ENCODE results near the gene SKOR1. TPM values are rescaled to one million over a fixed set of nuclear protein-coding genes. Genes with fewer than 3 reads are reported as not detected.
A peak's percentile ranks its signal among the peaks of the same experiment; 100 is the strongest.

The SKOR1 gene
- total RNA-seq, 2 experiments from 2014 or later, result 1.0 to 1.5 TPM

DNA sequence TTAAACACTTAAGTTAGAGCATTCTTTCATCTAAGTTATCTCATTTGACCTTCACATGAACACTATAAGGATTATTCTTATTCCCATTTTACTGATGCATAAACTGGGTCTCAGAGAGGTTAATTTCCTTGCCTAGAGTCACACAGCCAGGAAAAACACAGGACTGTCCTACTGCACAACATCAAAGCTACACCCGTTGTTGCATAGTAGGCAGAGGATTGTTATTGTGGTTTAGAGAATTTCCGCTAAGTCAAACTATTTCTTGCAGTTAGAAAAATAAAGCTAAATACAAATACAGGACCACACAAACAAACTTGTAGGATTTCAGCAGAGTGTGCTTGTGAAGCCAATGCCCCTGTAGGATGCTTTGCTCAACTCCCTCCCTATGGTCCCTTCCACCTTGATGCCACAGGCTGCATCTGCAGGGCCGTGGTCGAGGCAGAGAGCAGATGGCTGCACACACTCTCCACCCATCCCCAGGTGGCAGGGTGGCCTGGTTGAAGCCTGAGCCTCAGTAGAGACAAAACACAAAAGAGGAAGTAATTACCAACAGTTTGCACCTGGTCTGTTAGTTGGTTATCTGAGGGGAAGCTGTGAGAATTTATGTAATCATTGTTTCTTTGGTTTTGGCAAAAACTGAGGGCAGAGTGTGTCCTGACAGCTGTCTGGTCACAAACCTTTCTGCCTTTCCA is 41.1 kb upstream of the SKOR1 start:
- Histone ChIP-seq H3K4me2 (ENCODE audit: low read length) (peak overlapping the region; percentile 90), H4K20me1 (ENCODE audit: insufficient read depth, low read length) (no peaks in the 10 kb centered on the region), H3K4me3 (ENCODE audit: low read depth, low read length, poor library complexity, severe bottlenecking) (peak overlapping the region; percentile 68), H3K9me2 (ENCODE audit: insufficient read depth, low read length) (no peaks in the 10 kb centered on the region), H3K79me2 (ENCODE audit: insufficient read depth, low read depth, low read length) (no peaks in the 10 kb centered on the region), H3K27ac (ENCODE audit: low read depth, low read length, poor library complexity, severe bottlenecking) (peak overlapping the region; percentile 96), H3K36me3 (ENCODE audit: insufficient read depth, low read length) (no peaks in the 10 kb centered on the region), H3K9me3 (ENCODE audit: low read length) (no peaks in the 10 kb centered on the region), H3K4me1 (ENCODE audit: insufficient read depth, low read length, poor library complexity, severe bottlenecking) (peaks cover 91% of the 10 kb centered on the region), H2AFZ (ENCODE audit: low read length) (peak overlapping the region; percentile 63; the same call in 1 of the 2 replicates)
- ChIA-PET CTCF (ENCODE audit: unreplicated experiment) (interaction anchor here (0.9 to 1.6 kb wide), 3 partner anchors 12 to 48 kb away, joined by 3 to 6 read pairs (median 3); no protein-coding TSS in a partner anchor), POLR2A (interaction anchor here (0.7 to 2.6 kb wide), 10 partner anchors 9 to 234 kb away, joined by 3 to 13 read pairs (median 3); partner anchors contain the start of gene SKOR1)
- DNase-seq (ENCODE audit: low spot score), result peak; percentile 99
- no peak for TF ChIP-seq EZH2phosphoT487 (IDR thresholded peaks at IDR 0.05; ENCODE audit: borderline replicate concordance, low read depth, low read length)
- TF ChIP-seq, protein P1, sequence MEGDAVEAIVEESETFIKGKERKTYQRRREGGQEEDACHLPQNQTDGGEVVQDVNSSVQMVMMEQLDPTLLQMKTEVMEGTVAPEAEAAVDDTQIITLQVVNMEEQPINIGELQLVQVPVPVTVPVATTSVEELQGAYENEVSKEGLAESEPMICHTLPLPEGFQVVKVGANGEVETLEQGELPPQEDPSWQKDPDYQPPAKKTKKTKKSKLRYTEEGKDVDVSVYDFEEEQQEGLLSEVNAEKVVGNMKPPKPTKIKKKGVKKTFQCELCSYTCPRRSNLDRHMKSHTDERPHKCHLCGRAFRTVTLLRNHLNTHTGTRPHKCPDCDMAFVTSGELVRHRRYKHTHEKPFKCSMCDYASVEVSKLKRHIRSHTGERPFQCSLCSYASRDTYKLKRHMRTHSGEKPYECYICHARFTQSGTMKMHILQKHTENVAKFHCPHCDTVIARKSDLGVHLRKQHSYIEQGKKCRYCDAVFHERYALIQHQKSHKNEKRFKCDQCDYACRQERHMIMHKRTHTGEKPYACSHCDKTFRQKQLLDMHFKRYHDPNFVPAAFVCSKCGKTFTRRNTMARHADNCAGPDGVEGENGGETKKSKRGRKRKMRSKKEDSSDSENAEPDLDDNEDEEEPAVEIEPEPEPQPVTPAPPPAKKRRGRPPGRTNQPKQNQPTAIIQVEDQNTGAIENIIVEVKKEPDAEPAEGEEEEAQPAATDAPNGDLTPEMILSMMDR (conservative IDR thresholded peaks at IDR 0.05; ENCODE audit: low read length), result peak; percentile 24; the same call in 1 of the 2 replicates
- intact Hi-C loops (cut with micrococcal nuclease; ENCODE audit: unreplicated experiment), result loop anchor here (1.0 to 10.0 kb wide), 8 partner anchors 21 to 702 kb away; partner anchors contain the start of genes C15orf61, CLN6, FEM1B and PIAS1
- BruUV-seq (replicated peaks), result no TSS peak

DNA sequence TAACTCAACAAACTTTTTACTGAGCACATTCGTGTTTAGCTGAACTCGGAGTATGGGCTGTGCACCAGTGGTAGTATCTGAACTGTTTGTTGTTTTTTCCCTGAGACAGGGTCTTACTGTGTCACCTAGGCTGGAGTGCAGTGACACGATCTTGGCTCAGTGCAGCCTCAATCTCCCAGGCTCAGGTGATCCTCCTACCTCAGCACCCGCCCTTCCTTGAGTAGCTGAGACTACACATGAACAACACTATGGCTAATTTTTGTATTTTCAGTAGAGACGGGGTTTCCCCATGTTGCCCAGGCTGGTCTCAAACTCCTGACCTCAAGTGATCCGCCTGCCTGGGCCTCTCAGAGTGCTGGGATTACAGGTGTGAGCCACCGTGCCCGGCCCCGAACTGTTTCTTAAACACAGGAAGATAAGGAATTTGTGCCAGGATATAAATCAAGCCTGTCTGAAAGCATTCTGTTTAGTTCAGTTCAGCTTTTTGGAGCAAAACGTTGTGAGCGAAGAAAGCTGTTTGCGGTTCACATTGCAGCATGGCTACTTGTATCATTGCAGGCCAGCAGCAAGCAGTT is 40.4 kb upstream of the SKOR1 start:
- no peaks in the 10 kb centered on the region for H3K9me3 ChIP-seq (ENCODE audit: low read length)
- no peaks in the 10 kb centered on the region for H3K9me2 ChIP-seq (ENCODE audit: insufficient read depth, low read length)
- no peaks in the 10 kb centered on the region for H3K79me2 ChIP-seq (ENCODE audit: insufficient read depth, low read depth, low read length)
- H2AFZ ChIP-seq (ENCODE audit: low read length), result peak overlapping the region; percentile 63; the same call in 1 of the 2 replicates
- POLR2A ChIA-PET, result interaction anchor here (0.7 to 2.6 kb wide), 12 partner anchors 9 to 243 kb away, joined by 3 to 13 read pairs (median 3); partner anchors contain the start of genes MAP2K5, RNU6-1 and SKOR1
- H3K27ac ChIP-seq (ENCODE audit: low read depth, low read length, poor library complexity, severe bottlenecking), result peak overlapping the region; percentile 96
- CTCF ChIA-PET (ENCODE audit: unreplicated experiment), result interaction anchor here (0.9 to 1.6 kb wide), 3 partner anchors 12 to 47 kb away, joined by 3 to 6 read pairs (median 3); no protein-coding TSS in a partner anchor
- no peaks in the 10 kb centered on the region for H4K20me1 ChIP-seq (ENCODE audit: insufficient read depth, low read length)
- intact Hi-C loops (cut with micrococcal nuclease; ENCODE audit: unreplicated experiment), result loop anchor here (1.0 to 10.0 kb wide), 8 partner anchors 22 to 703 kb away; partner anchors contain the start of genes C15orf61, CLN6, FEM1B and PIAS1
- no peaks in the 10 kb centered on the region for H3K36me3 ChIP-seq (ENCODE audit: insufficient read depth, low read length)
- H3K4me3 ChIP-seq (ENCODE audit: low read depth, low read length, poor library complexity, severe bottlenecking), result peak overlapping the region; percentile 25
- TSS peak; percentile 74 for BruUV-seq (replicated peaks)
- no peak for TF ChIP-seq EZH2phosphoT487 (IDR thresholded peaks at IDR 0.05; ENCODE audit: borderline replicate concordance, low read depth, low read length)
- TF ChIP-seq, protein P1 (conservative IDR thresholded peaks at IDR 0.05; ENCODE audit: low read length), result no peak
- H3K4me2 ChIP-seq (ENCODE audit: low read length), result peak overlapping the region; percentile 67
- peaks cover 84% of the 10 kb centered on the region for H3K4me1 ChIP-seq (ENCODE audit: insufficient read depth, low read length, poor library complexity, severe bottlenecking)
- DNase-seq (ENCODE audit: low spot score), result no peak

All from OCI-LY7 (cell line).